ENCODE results near the gene GTF2IRD1. TPM values are rescaled to one million over a fixed set of nuclear protein-coding genes. Genes with fewer than 3 reads are reported as not detected.

Gene GTF2IRD1
- total RNA-seq, 2 experiments from 2014 or later: 0.20 to 0.66 TPM

GRCh38 chr7:74582447-74583039, 128.8 kb downstream of the GTF2IRD1 start:
- Mint-ChIP-seq H3K4me3 (no peak overlapping the region), H3K36me3 (no peaks in the 10 kb centered on the region), H3K27me3 (no peaks in the 10 kb centered on the region), H3K9me3 (ENCODE audit: low read depth) (no peaks in the 10 kb centered on the region), H3K4me1 (no peaks in the 10 kb centered on the region), H3K27ac (no peak overlapping the region)
- ATAC-seq (no peak), DNase-seq (no peak)
- CTCF ChIA-PET: interaction anchor here (0.9 to 1.0 kb wide), 2 partner anchors 16 to 17 kb away, joined by 3 read pairs; no protein-coding TSS in a partner anchor

DNA sequence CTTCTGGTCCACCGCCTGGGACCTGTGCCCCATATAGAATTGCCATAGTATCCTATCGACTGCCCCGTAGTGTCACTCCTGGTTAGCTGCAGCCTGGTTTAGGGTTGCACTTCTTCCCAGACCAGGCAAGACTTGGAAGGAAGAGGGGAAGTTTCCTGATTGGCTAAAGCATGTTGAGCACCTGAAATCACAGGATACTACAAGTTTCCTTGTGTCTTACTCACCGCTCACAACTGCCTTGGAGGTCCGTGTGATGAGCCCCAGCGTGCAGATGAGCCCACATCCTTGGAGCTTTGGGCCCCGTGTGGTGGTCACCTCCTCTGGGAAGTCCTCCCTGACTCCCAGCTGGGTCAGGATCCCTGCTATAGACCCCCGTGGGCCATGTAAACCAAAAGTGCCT, 129.9 kb downstream of the GTF2IRD1 start:
- Mint-ChIP-seq H3K9me3 (ENCODE audit: low read depth) (no peaks in the 10 kb centered on the region), H3K27me3 (no peaks in the 10 kb centered on the region), H3K36me3 (no peaks in the 10 kb centered on the region), H3K27ac (no peak overlapping the region), H3K4me1 (no peaks in the 10 kb centered on the region), H3K4me3 (no peak overlapping the region)
- DNase-seq: no peak
- no peak for ATAC-seq
- CTCF ChIA-PET: interaction anchor here (1.0 kb wide), 1 partner anchor 17 kb away, joined by 3 read pairs; no protein-coding TSS in a partner anchor

DNA sequence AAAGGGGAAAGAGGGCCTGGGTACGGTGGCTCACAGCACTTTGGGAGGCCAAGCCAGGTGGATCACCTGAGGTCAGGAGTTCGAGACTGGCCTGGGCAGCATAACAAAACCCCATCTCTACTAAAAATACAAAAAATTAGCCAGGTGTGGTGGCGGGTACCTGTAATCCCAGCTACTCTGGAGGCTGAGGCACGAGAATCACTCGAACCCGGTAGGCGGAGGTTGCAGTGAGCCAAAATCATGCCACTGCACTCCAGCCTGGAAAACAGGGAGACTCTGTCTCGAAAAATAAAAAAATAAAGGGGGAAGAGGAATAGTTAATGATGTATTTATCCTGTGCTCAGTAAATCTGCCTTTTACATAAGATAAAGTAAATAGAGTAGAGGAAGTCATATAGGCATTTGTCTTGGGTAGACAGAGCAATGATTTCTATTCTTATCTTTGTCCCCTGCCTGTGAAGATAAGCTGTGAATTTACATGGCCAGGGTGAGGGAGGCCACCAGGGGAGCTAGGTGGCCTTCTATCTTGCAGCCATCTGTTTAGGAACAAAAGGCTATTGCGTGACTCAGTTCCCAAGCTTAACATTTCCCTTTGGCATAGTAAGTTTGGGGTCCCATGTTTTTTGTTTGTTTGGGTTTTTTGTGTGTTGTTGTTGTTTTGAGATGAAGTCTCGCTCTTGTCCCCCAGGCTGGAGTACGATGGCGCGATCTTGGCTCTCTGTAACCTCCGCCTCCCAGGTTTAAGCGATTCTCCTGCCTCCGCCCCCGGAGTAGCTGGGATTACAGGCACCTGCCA, 130.7 kb downstream of the GTF2IRD1 start:
- ATAC-seq: no peak
- no peak for DNase-seq
- Mint-ChIP-seq H3K9me3 (ENCODE audit: low read depth) (no peaks in the 10 kb centered on the region), H3K27ac (no peak overlapping the region), H3K4me1 (no peaks in the 10 kb centered on the region), H3K4me3 (no peak overlapping the region), H3K36me3 (no peaks in the 10 kb centered on the region), H3K27me3 (no peaks in the 10 kb centered on the region)
- CTCF ChIA-PET: no interaction called here

- H3K36me3 Mint-ChIP-seq: no peaks in the 10 kb centered on the region
- H3K27me3 Mint-ChIP-seq: no peaks in the 10 kb centered on the region
- CTCF ChIA-PET: no interaction called here
- DNase-seq: no peak
- no peak overlapping the region for H3K27ac Mint-ChIP-seq
- no peak overlapping the region for H3K4me3 Mint-ChIP-seq
- no peak for ATAC-seq
- no peaks in the 10 kb centered on the region for H3K4me1 Mint-ChIP-seq
- no peaks in the 10 kb centered on the region for H3K9me3 Mint-ChIP-seq (ENCODE audit: low read depth)
Observed at GRCh38 chr7:74585844-74586243, 132.1 kb downstream of the GTF2IRD1 start.

DNA sequence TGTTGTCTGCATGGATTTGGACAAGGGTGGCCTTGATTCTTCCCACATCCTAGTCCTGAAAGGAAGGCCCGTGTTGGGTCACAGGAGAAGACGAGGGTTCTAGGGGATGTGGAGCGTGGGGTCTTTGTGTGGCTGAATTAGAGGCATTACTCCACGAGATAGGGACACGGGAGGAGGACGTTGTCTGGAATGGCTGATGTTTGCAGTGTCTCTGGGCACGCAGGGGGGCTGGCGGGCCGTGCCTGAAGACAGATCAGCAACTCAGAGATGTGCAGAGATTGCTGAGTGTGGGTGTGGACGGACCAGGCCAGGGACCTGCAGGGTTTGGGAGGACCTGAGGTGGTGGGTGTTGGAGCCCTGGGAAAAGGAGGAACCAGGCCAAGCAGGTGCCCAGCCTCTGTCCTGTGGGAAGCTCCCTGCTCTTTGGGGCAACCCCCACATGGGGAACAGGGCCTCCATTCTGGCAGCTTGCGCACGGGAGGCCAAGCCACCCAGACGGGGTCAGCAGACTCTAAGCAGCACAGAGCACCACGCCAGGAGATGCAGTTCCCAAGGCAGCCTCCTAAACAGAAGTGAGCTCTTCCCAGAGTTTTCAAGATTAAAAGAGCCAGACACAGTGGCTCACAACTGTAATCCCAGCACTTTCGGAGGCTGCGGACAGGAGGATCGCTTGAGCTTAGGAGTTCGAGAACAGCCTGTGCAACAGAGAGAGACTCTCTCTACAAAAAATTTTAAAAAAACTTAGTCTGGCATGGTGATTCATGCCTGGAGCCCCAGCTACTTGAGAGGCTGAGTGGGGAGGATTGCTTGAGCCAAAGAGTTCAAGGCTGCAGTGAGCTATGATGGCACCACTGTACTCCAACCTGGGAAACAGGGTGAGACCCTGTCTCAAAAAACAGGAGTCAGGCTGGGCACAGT, 132.8 kb downstream of the GTF2IRD1 start:
- Mint-ChIP-seq H3K4me3 (no peak overlapping the region), H3K27ac (no peak overlapping the region), H3K4me1 (no peaks in the 10 kb centered on the region), H3K27me3 (no peaks in the 10 kb centered on the region), H3K9me3 (ENCODE audit: low read depth) (no peaks in the 10 kb centered on the region), H3K36me3 (no peaks in the 10 kb centered on the region)
- CTCF ChIA-PET: no interaction called here
- ATAC-seq (no peak), DNase-seq (no peak)

DNA sequence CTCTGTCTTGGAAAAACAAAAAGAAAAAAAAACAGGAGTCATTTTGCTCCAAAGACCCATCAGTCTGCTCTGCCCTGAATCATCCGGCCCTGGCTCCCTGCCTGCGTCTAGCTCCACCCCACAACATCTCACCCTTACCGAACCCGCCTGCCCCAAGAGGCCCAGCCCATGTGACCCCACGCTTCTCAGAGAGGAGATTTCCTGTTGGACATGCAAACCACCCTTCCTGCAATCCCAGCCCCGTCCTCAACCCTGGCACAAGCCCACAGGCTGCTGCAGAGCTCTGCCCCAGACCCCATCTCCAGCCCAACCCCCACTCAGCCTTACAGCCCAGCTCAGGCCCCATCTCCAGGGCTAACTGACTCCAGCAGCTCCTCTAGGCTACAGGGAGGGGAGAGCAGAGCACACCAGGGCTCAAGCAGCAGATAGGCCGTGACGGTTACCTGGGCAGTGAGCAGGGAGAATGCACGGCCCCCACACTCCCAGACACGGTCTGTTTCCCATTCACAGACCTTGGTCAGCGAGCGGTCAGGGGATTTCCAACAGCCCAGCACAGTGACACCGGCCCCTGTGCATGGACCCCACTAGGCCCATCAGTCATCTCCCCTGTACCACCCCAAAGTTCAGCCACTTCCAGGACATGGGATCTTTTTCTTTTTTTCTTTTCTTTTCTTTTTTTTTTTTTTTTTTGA, 133.9 kb downstream of the GTF2IRD1 start:
- H3K27me3 Mint-ChIP-seq: no peaks in the 10 kb centered on the region
- no peaks in the 10 kb centered on the region for H3K4me1 Mint-ChIP-seq
- no peak overlapping the region for H3K4me3 Mint-ChIP-seq
- H3K36me3 Mint-ChIP-seq: no peaks in the 10 kb centered on the region
- DNase-seq (no peak), ATAC-seq (no peak)
- CTCF ChIA-PET: interaction anchor here (0.7 kb wide), 1 partner anchor 562 kb away, joined by 3 read pairs; no protein-coding TSS in a partner anchor
- no peak overlapping the region for H3K27ac Mint-ChIP-seq
- H3K9me3 Mint-ChIP-seq (ENCODE audit: low read depth): no peaks in the 10 kb centered on the region

- CTCF ChIA-PET: no interaction called here
- no peaks in the 10 kb centered on the region for H3K27me3 Mint-ChIP-seq
- H3K27ac Mint-ChIP-seq: no peak overlapping the region
- H3K36me3 Mint-ChIP-seq: no peaks in the 10 kb centered on the region
- H3K4me3 Mint-ChIP-seq: no peak overlapping the region
- ATAC-seq (no peak), DNase-seq (no peak)
- no peaks in the 10 kb centered on the region for H3K9me3 Mint-ChIP-seq (ENCODE audit: low read depth)
- H3K4me1 Mint-ChIP-seq: no peaks in the 10 kb centered on the region
Observed at GRCh38 chr7:74590813-74591212, 137.1 kb downstream of the GTF2IRD1 start.

DNA sequence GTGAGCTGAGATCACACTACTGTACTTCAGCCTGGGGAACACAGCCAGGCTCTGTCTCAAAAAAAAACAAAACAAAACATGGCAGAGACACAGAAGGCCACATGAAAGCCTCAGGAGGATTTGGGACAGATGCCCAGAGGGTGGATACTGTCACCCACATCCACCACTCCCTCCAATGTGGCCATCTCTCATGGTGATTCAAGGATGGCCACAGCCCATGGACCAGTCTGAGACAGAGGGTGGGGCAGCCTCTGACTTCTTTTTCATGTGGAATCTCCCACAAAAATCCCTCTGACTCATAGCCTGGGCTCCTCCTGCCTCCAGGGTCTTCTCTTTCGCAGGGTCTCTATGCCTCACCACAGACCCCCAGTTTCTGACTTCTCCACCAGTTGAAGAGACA, 144.9 kb downstream of the GTF2IRD1 start:
- no peaks in the 10 kb centered on the region for H3K9me3 Mint-ChIP-seq (ENCODE audit: low read depth)
- H3K27ac Mint-ChIP-seq: no peak overlapping the region
- peaks cover 4% of the 10 kb centered on the region for H3K4me1 Mint-ChIP-seq
- no peak overlapping the region for H3K4me3 Mint-ChIP-seq
- CTCF ChIA-PET: no interaction called here
- no peaks in the 10 kb centered on the region for H3K36me3 Mint-ChIP-seq
- H3K27me3 Mint-ChIP-seq: no peaks in the 10 kb centered on the region
- ATAC-seq: no peak
- no peak for DNase-seq

DNA sequence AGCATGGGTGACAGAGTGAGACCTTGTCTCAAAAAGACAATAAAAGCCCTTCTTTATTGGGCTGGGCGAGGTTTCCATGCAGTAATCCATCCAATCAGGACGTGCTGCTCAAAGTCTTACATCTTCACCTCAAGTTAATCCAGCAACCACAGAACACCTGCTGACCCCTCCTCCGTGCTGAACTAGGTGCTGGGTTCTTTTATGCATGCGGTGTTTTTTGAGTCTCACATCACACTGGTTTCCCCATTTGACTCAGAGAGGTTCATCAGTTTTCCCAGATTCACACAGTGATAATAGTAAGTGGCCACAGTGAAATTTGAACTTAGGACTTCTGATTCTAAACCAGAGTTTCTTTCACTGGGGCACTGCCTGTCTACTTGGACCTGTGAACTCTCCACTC, 145.5 kb downstream of the GTF2IRD1 start:
- Mint-ChIP-seq H3K27ac (no peak overlapping the region), H3K4me1 (peaks cover 4% of the 10 kb centered on the region), H3K9me3 (ENCODE audit: low read depth) (no peaks in the 10 kb centered on the region), H3K27me3 (no peaks in the 10 kb centered on the region), H3K4me3 (no peak overlapping the region), H3K36me3 (no peaks in the 10 kb centered on the region)
- DNase-seq (no peak), ATAC-seq (no peak)
- CTCF ChIA-PET: no interaction called here

DNA sequence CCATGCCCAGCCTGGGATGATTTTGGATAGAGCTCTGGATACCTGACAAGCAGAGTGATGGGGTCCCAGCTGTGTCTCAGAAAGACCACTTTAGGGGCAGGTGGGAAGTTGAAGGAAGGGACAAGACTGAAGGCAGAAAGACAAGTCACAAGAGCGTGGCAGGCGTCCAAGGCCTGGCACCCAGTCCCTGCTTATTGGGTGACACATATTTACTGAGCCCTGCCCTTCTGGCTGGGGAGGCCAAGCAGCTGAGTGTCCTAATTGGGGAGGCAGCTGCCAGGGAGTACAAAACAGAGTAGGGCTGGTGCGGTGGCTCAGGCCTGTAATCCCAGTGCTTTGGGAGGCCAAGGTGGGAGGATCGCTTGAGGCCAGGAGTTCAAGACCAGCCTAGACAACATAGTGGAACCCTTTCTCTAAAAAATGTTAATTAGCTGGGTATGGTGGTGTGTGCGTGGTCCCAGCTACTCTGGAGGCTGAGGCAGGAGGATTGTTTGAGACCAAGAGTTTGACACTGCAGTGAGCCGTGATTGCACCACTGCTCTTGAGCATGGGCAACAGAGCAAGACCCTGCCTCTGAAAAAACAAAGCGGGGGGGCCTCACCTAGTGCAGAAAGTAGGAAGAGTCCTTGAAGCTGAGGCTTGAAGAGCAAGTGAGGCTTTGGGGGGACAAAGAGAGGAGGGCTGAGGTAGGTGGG, 150.8 kb downstream of the GTF2IRD1 start:
- no peak overlapping the region for H3K4me3 Mint-ChIP-seq
- CTCF ChIA-PET: no interaction called here

DNA sequence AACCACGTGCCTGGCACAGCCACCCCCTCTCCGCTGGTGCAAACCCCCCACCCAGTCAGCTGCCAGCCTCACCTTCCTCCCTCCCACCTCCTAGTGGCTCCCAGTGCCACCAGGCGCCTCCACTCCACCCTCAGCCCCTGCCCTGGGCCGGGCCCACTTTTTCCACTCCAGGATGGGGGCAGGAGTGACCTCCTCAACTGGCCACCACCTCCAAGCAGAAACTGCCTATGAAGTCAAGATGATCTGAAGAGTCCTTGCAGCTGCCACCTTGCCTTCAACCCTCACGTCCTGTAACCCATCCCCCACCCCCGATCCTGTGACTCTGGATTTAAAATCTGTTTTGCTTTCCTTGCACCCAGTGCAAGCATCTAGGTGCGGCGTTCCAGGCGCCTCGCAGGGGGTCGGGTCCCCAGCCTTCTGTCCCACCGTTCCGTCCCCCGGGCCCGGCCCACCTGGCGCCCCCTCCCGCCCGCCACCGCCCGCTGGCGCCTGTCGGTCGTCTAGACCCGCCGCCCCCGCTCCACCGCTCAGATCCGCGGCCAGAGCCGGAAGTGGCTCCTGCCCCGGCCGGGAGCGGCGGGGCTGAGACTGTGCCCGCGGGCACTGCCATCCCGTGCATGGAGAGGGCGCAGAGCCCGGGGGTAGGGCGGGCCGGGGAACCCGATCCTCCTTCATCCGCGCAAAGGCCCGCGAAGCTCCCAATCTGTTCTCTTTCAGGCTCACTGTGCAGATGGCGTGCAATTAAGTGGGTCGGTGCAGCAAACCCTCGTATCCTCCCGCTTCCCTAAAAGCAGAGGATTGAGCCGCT, 152.6 kb downstream of the GTF2IRD1 start:
- peaks cover 7% of the 10 kb centered on the region for H3K4me1 Mint-ChIP-seq
- peaks cover 9% of the 10 kb centered on the region for H3K27me3 Mint-ChIP-seq
- no peaks in the 10 kb centered on the region for H3K9me3 Mint-ChIP-seq (ENCODE audit: low read depth)
- peak overlapping the region; percentile 36 for H3K4me3 Mint-ChIP-seq
- DNase-seq (peak; percentile 50), ATAC-seq (peak; percentile 84)
- H3K36me3 Mint-ChIP-seq: no peaks in the 10 kb centered on the region
- H3K27ac Mint-ChIP-seq: no peak overlapping the region
- CTCF ChIA-PET: interaction anchor here (0.9 to 1.3 kb wide), 2 partner anchors 10 to 39 kb away, joined by 3 read pairs; no protein-coding TSS in a partner anchor

More for the DNA sequence above, 150.8 kb downstream of the GTF2IRD1 start:
- H3K27ac Mint-ChIP-seq: no peak overlapping the region
- ATAC-seq (no peak), DNase-seq (no peak)
- H3K27me3 Mint-ChIP-seq: peaks cover 9% of the 10 kb centered on the region
- no peaks in the 10 kb centered on the region for H3K36me3 Mint-ChIP-seq
- H3K4me1 Mint-ChIP-seq: peaks cover 7% of the 10 kb centered on the region
- no peaks in the 10 kb centered on the region for H3K9me3 Mint-ChIP-seq (ENCODE audit: low read depth)

- CTCF ChIA-PET: interaction anchor here (1.3 kb wide), 1 partner anchor 9 kb away, joined by 3 read pairs; no protein-coding TSS in a partner anchor
- peaks cover 9% of the 10 kb centered on the region for H3K27me3 Mint-ChIP-seq
- ATAC-seq (no peak), DNase-seq (no peak)
- peaks cover 7% of the 10 kb centered on the region for H3K4me1 Mint-ChIP-seq
- H3K9me3 Mint-ChIP-seq (ENCODE audit: low read depth): no peaks in the 10 kb centered on the region
- H3K36me3 Mint-ChIP-seq: no peaks in the 10 kb centered on the region
- peak overlapping the region; percentile 36 for H3K4me3 Mint-ChIP-seq
- H3K27ac Mint-ChIP-seq: no peak overlapping the region
Observed at GRCh38 chr7:74606909-74607510, 153.3 kb downstream of the GTF2IRD1 start.

Measured in activated CD8-positive, alpha-beta memory T cell treated with anti-CD3 and anti-CD28 coated beads, Interleukin-2, amount 10 ng/mL, durations not matched to agents 7 days and 5 days (primary cell).